Measurements from ENCODE around the gene TRIO. TPM values are rescaled to one million over a fixed set of nuclear protein-coding genes. Genes with fewer than 3 reads are reported as not detected.
A peak's percentile ranks its signal among the peaks of the same experiment; 100 is the strongest.

TRIO gene
- total and polyA plus RNA-seq, 2 of the 8 experiments (the other 6 are each of a cell fraction or from before 2014, with no cell fraction given), result 35.1 to 69.1 TPM

GRCh38 chr5:14238272-14238671, 95.1 kb downstream of the TRIO start:
- peaks cover 7 to 14% of the 10 kb centered on the region in 2 experiments for H4K20me1 ChIP-seq (replicated peaks in 1 of 2; ENCODE audit: control insufficient read depth in 1 of 2, insufficient read depth in 2 of 2, low read length in 2 of 2)
- H3K18ac ChIP-seq (ENCODE audit: extremely low read depth, low read length), result no peak overlapping the region; the same call in 1 of the 2 replicates
- H4K91ac ChIP-seq (replicated peaks; ENCODE audit: insufficient read length, low read length), result no peak overlapping the region
- TF ChIP-seq SP2 (IDR thresholded peaks at IDR 0.05; ENCODE audit: low read length) (no peak), KDM1A (IDR thresholded peaks at IDR 0.05; ENCODE audit: borderline replicate concordance, low read length) (no peak), TAF7 (optimal IDR thresholded peaks at IDR 0.05; ENCODE audit: borderline replicate concordance, low read depth, low read length) (no peak), MAFK (IDR thresholded peaks at IDR 0.05; ENCODE audit: low read depth, low read length) (no peak), CHD1 (IDR thresholded peaks at IDR 0.05; ENCODE audit: low read depth, low read length) (no peak), CBX8 (IDR thresholded peaks at IDR 0.05; ENCODE audit: borderline replicate concordance, low read depth, low read length) (no peak), HDAC6 (IDR thresholded peaks at IDR 0.05; ENCODE audit: low read depth, low read length) (no peak), POU5F1 (IDR thresholded peaks at IDR 0.05; ENCODE audit: low read depth, low read length) (no peak), EGR1 (IDR thresholded peaks at IDR 0.05; ENCODE audit: borderline replicate concordance, low read depth, low read length) (no peak), POLR2AphosphoS5 (IDR thresholded peaks at IDR 0.05; ENCODE audit: low read depth, low read length) (no peak), POLR2A (IDR thresholded peaks at IDR 0.05; ENCODE audit: control extremely low read depth in 1 of 2, low read depth in 2 of 2, low read length in 2 of 2) (no peak), NRF1 (IDR thresholded peaks at IDR 0.05; ENCODE audit: low read depth, low read length) (no peak)
- no peak overlapping the region for H2BK120ac ChIP-seq (replicated peaks; ENCODE audit: low read depth, low read length)
- 59% methylated on average over 6 of the region's 6 CpGs; no CpG with 5 or more reads in 1 of the 2 experiments for WGBS, 2 experiments (ENCODE audit: extremely low coverage in 1 of 2, insufficient coverage in 1 of 2, insufficient read length in 1 of 2, insufficient replicate concordance in 2 of 2, low coverage in 1 of 2, low lambda C conversion rate in 2 of 2, missing lambda C conversion rate in 1 of 2)
- ChIA-PET CTCF (ENCODE audit: partially characterized antibody) (interaction anchor here (0.7 to 2.0 kb wide), 2 partner anchors 20 to 55 kb away, joined by 3 to 6 read pairs; no protein-coding TSS in a partner anchor), POLR2A (ENCODE audit: partially characterized antibody) (interaction anchor here (1.0 to 1.5 kb wide), 3 partner anchors 12 to 118 kb away, joined by 3 to 4 read pairs (median 3); no protein-coding TSS in a partner anchor)
- no peaks in the 10 kb centered on the region for H3K36me3 ChIP-seq (ENCODE audit: control insufficient read depth in 2 of 4, insufficient read depth in 4 of 4, low read length in 3 of 4)
- H3K23ac ChIP-seq (ENCODE audit: insufficient read length), result no peak overlapping the region
- no peak overlapping the region for H3K4me3 ChIP-seq (ENCODE audit: extremely low read depth in 1 of 4, insufficient read depth in 2 of 4, low read depth in 3 of 4, low read length in 4 of 4)
- H3K27ac ChIP-seq (ENCODE audit: low read depth, low read length), result no peak overlapping the region
- H2BK5ac ChIP-seq (ENCODE audit: low read depth, low read length), result no peak overlapping the region
- no peaks in the 10 kb centered on the region for H3K27me3 ChIP-seq (replicated peaks in 1 of 4; ENCODE audit: control insufficient read depth in 3 of 4, extremely low read depth in 1 of 4, insufficient read depth in 3 of 4, low read length in 3 of 4)
- no peak overlapping the region for H3K14ac ChIP-seq (ENCODE audit: insufficient read length)
- no peak for FAIRE-seq
- no peak overlapping the region for H4K8ac ChIP-seq (ENCODE audit: extremely low read depth, insufficient read depth, low read length)
- no peak overlapping the region for H3K4ac ChIP-seq (replicated peaks; ENCODE audit: insufficient read length, low read depth, low read length)
- H3K4me2 ChIP-seq (ENCODE audit: insufficient read depth in 1 of 2, low read depth in 2 of 2, low read length in 2 of 2), result peak overlapping the region; percentile 18 to 41
- no peak overlapping the region for H3K9ac ChIP-seq (replicated peaks in 1 of 4; ENCODE audit: extremely low read depth in 1 of 4, low read depth in 3 of 4, low read length in 3 of 4)
- H3K4me1 ChIP-seq (replicated peaks in 1 of 4; ENCODE audit: control insufficient read depth in 3 of 4, insufficient read depth in 4 of 4, low read length in 3 of 4), result peaks cover 6 to 32% (median 28%) of the 10 kb centered on the region in 4 experiments
- H2BK12ac ChIP-seq (ENCODE audit: low read depth, low read length), result no peak overlapping the region
- no peak overlapping the region for H2BK15ac ChIP-seq (ENCODE audit: low read length)
- H3K79me1 ChIP-seq (ENCODE audit: low read depth, low read length), result peaks cover 9% of the 10 kb centered on the region; the same call in 1 of the 2 replicates
- H4K5ac ChIP-seq (ENCODE audit: insufficient read length, low read depth, low read length), result no peak overlapping the region
- no peak for DNase-seq (ENCODE audit: low read depth in 1 of 2, low spot score in 2 of 2)
- H2AFZ ChIP-seq (ENCODE audit: low read length), result no peak overlapping the region
- peaks cover 3 to 94% of the 10 kb centered on the region in 2 experiments for H3K79me2 ChIP-seq (ENCODE audit: control insufficient read depth in 1 of 2, insufficient read depth in 2 of 2, low read length in 2 of 2)
- H2AK5ac ChIP-seq (ENCODE audit: low read depth, low read length), result no peak overlapping the region
- no peaks in the 10 kb centered on the region for H3K9me3 ChIP-seq (ENCODE audit: insufficient read depth in 2 of 2, low read depth in 1 of 2, low read length in 1 of 2)
- no peak overlapping the region for H2BK20ac ChIP-seq (ENCODE audit: low read length)
- H3K23me2 ChIP-seq (ENCODE audit: low read depth, low read length), result no peaks in the 10 kb centered on the region; the same call in 1 of the 2 replicates
- no peak overlapping the region for H3K56ac ChIP-seq (replicated peaks; ENCODE audit: insufficient read length, low read depth, low read length)
